Right lobe of liver (tissue), 6 donors: ENCODE measurements around the gene EPB41. TPM values are rescaled to one million over a fixed set of nuclear protein-coding genes. Genes with fewer than 3 reads are reported as not detected.

Source experiments
- ATAC-seq, 4 donors: fragments of 200-7000 bp; cut with Tn5 transposase; one replicate each; pipeline ENCODE4 v1.9.1; 2020; ENCODE audit warnings: mild to moderate bottlenecking in 4 of 4, moderate library complexity in 4 of 4
- DNase-seq, 3 donors: peaks; one replicate each; pipeline ENCODE4 v3.0.0-alpha.2; 2020
- H3K27ac ChIP-seq, 3 donors: fragments of 200-600 bp; one replicate each; pipeline ENCODE4 v1.8.0; 2022
- H3K27me3 ChIP-seq, 2 donors: fragments of 200-600 bp; one replicate each; pipeline ENCODE4 v1.8.0; 2022
- H3K36me3 ChIP-seq, 4 donors: fragments of 200-600 bp; sonication (generic) in 1 of 4; one replicate each; pipeline versions ENCODE4 v1.5.1 to v1.8.0; 2017 to 2022; ENCODE audit warnings: control low read depth in 1 of 4
- H3K4me1 ChIP-seq, 4 donors: fragments of 200-600 bp; sonication (generic) in 1 of 4; one replicate each; pipeline versions ENCODE4 v1.5.1 to v1.8.0; 2017 to 2022; ENCODE audit warnings: control low read depth in 1 of 4
- H3K4me3 ChIP-seq, 3 donors: fragments of 200-600 bp; one replicate each; pipeline ENCODE4 v1.8.0; 2022
- H3K9me3 ChIP-seq, 4 donors: fragments of 200-600 bp; sonication (generic) in 1 of 4; one replicate each; pipeline versions ENCODE4 v1.5.1 to v1.8.0; 2017 to 2022; ENCODE audit warnings: control low read depth in 1 of 4
- POLR2A ChIP-seq: fragments of 450-650 bp; IDR thresholded peaks from one replicate; pipeline ENCODE4 v1.6.1; 2017; ENCODE audit warnings: antibody characterized with exemption, mild to moderate bottlenecking
- WGBS: methylation state at CpG from one replicate; pipeline ENCODE4 v1.1.6; 2018; ENCODE audit warnings: low coverage, low lambda C conversion rate; ENCODE audit not compliant: insufficient coverage; ENCODE audit errors: missing lambda C conversion rate; 5-methylcytosine and 5-hydroxymethylcytosine counted together
- intact Hi-C, 2 donors: fragments of 100-400 bp; cut with DNase I; formaldehyde crosslinking; loops; one replicate each; pipeline versions ENCODE4 v1.11.2 to v1.14.1; 2022
- total RNA-seq, 6 experiments: library from RNA; depleted of rRNA in 2 of 6; stranded (reverse); fragments of >200 nt in 2 of 6; fragmentation: NEBNext Ultra II Directional in 3 of 6; extraction: Animal tissue kit (Norgen Biotek cat#: 25700) in 3 of 6; gene quantifications; one replicate each; pipeline versions ENCODE4 v1.1.0 to v1.2.4, GENCODE V29; 2016 to 2023
- TF ChIP-seq, protein P1 (sequence below), 4 donors: fragments of 200-600 bp in 3 of 4; fragments of 450-650 bp in 1 of 4; IDR thresholded peaks; one replicate each; pipeline versions ENCODE4 v1.5.1 to v1.8.0; 2016 to 2022; ENCODE audit warnings: antibody characterized with exemption in 4 of 4, mild to moderate bottlenecking in 2 of 4
- donor health status: DM: no; HTN: yes; CAD: no.
- donor health status: DM: no; HTN: no; CAD: no.
- donor health status: DM: no; HTN: no; CAD: no.
- donor health status: DM: no; HTN: yes; CAD: no.
- donor health status: DM: no; HTN: yes; CAD: no.

EPB41 gene
- total RNA-seq, 6 experiments from 2014 or later, result 35.3 to 58.7 (median 49.2) TPM

GRCh38 chr1:28897789-28898188 lies 16.6 kb upstream of the EPB41 start:
- Histone ChIP-seq H3K4me3 (no peak overlapping the region), H3K36me3 (no peaks in the 10 kb centered on the region), H3K4me1 (no peaks in the 10 kb centered on the region), H3K27ac (no peak overlapping the region), H3K27me3 (no peaks in the 10 kb centered on the region), H3K9me3 (no peaks in the 10 kb centered on the region)
- TF ChIP-seq, protein P1, sequence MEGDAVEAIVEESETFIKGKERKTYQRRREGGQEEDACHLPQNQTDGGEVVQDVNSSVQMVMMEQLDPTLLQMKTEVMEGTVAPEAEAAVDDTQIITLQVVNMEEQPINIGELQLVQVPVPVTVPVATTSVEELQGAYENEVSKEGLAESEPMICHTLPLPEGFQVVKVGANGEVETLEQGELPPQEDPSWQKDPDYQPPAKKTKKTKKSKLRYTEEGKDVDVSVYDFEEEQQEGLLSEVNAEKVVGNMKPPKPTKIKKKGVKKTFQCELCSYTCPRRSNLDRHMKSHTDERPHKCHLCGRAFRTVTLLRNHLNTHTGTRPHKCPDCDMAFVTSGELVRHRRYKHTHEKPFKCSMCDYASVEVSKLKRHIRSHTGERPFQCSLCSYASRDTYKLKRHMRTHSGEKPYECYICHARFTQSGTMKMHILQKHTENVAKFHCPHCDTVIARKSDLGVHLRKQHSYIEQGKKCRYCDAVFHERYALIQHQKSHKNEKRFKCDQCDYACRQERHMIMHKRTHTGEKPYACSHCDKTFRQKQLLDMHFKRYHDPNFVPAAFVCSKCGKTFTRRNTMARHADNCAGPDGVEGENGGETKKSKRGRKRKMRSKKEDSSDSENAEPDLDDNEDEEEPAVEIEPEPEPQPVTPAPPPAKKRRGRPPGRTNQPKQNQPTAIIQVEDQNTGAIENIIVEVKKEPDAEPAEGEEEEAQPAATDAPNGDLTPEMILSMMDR (IDR thresholded peaks at IDR 0.05), result no peak
- TF ChIP-seq POLR2A, result no peak
- WGBS, result 90% methylated on average over 1 of the region's 4 CpGs
- ATAC-seq, result peak in 1 of 4 donors; percentile 21
- intact Hi-C loops, result no loop called here
- DNase-seq, result no peak

GRCh38 chr1:28898405-28898881 lies 15.9 kb upstream of the EPB41 start:
- Histone ChIP-seq H3K27ac (no peak overlapping the region), H3K27me3 (no peaks in the 10 kb centered on the region), H3K4me1 (no peaks in the 10 kb centered on the region), H3K36me3 (no peaks in the 10 kb centered on the region), H3K4me3 (no peak overlapping the region), H3K9me3 (no peaks in the 10 kb centered on the region)
- DNase-seq (peak in 1 of 3 donors; percentile 39), ATAC-seq (peak; percentile 8 to 34 (median 22))
- intact Hi-C loops, result no loop called here
- WGBS, result 78% methylated on average over 3 of the region's 3 CpGs
- TF ChIP-seq, protein P1 (IDR thresholded peaks at IDR 0.05), result no peak
- TF ChIP-seq POLR2A, result no peak

GRCh38 chr1:28899267-28899666 lies 15.1 kb upstream of the EPB41 start:
- H3K9me3 ChIP-seq, result no peaks in the 10 kb centered on the region
- intact Hi-C loops, result no loop called here
- TF ChIP-seq, protein P1 (IDR thresholded peaks at IDR 0.05), result no peak
- no peak for TF ChIP-seq POLR2A
- no peaks in the 10 kb centered on the region for H3K36me3 ChIP-seq
- no peaks in the 10 kb centered on the region for H3K27me3 ChIP-seq
- peak in 1 of 4 donors; percentile 24 for ATAC-seq
- H3K4me1 ChIP-seq, result no peaks in the 10 kb centered on the region
- no peak for DNase-seq
- H3K27ac ChIP-seq, result no peak overlapping the region
- WGBS, result 60% methylated on average over 2 of the region's 2 CpGs
- no peak overlapping the region for H3K4me3 ChIP-seq

DNA sequence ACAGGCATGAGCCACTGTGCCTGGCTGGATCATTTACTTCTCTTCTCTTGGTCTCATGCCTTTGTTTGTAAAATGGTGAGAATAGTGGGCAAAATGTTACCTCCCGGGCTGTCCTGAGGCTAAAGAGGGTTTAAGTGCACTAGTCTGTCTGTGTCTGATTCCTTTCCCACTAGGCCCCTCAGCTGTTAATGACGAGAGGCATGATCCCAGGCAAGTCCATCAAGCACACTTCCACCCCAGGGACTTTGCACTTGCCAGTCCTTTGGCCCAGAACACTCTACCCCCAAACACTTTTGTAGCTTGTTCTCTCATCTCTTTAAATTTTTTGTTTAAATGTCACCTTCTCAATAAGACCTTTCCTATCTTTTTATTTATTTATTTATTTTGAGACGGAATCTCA lies 13.8 kb upstream of the EPB41 start:
- ATAC-seq (no peak), DNase-seq (no peak)
- Histone ChIP-seq H3K4me1 (no peaks in the 10 kb centered on the region), H3K9me3 (no peaks in the 10 kb centered on the region), H3K4me3 (no peak overlapping the region), H3K36me3 (no peaks in the 10 kb centered on the region), H3K27me3 (no peaks in the 10 kb centered on the region), H3K27ac (no peak overlapping the region)
- intact Hi-C loops, result no loop called here
- WGBS, result 93% methylated on average over 2 of the region's 3 CpGs
- no peak for TF ChIP-seq POLR2A
- TF ChIP-seq, protein P1 (IDR thresholded peaks at IDR 0.05), result no peak

- DNase-seq (no peak), ATAC-seq (no peak)
- Histone ChIP-seq H3K4me1 (no peaks in the 10 kb centered on the region), H3K36me3 (no peaks in the 10 kb centered on the region), H3K4me3 (no peak overlapping the region), H3K9me3 (no peaks in the 10 kb centered on the region), H3K27ac (no peak overlapping the region), H3K27me3 (no peaks in the 10 kb centered on the region)
- intact Hi-C loops, result no loop called here
- TF ChIP-seq, protein P1 (IDR thresholded peaks at IDR 0.05), result no peak
- no peak for TF ChIP-seq POLR2A
- WGBS, result 85% methylated on average over 2 of the region's 2 CpGs
Measured at GRCh38 chr1:28902738-28903137, 11.6 kb upstream of the EPB41 start.
